GM23338 (cell line): Measurements from ENCODE around the gene POMP. TPM values are rescaled to one million over a fixed set of nuclear protein-coding genes. Genes with fewer than 3 reads are reported as not detected.

Experiments
- ATAC-seq: fragments of 200-7000 bp; cut with Tn5 transposase; 3 replicates; pipeline ENCODE4 v1.9.1; 2020
- DNase-seq: peaks from one replicate; pipeline ENCODE4 v3.0.0-alpha.2; 2015; ENCODE audit warnings: low spot score
- H2AFZ ChIP-seq: fragments of 200-600 bp; sonication (generic); 2 replicates; pipeline ENCODE4 v1.8.0; 2016; ENCODE audit warnings: antibody characterized with exemption, mild to moderate bottlenecking, moderate library complexity
- H3F3A ChIP-seq: fragments of 200-600 bp; sonication (generic); replicated peaks from 2 replicates; pipeline ENCODE4 v1.8.0; 2017; ENCODE audit warnings: antibody characterized with exemption, mixed run types, low read depth
- H3K27ac ChIP-seq: fragments of 200-600 bp; sonication (generic); 2 replicates; pipeline ENCODE4 v1.6.1; 2016; ENCODE audit warnings: low read depth
- H3K27me3 ChIP-seq: fragments of 200-600 bp; sonication (generic); 2 replicates; pipeline ENCODE4 v1.8.0; 2016; ENCODE audit warnings: mild to moderate bottlenecking, mixed run types, moderate library complexity; ENCODE audit not compliant: insufficient read depth
- H3K36me3 ChIP-seq: fragments of 200-600 bp; sonication (generic); 2 replicates; pipeline ENCODE4 v1.8.0; 2016; ENCODE audit warnings: mild to moderate bottlenecking; ENCODE audit not compliant: insufficient read depth
- H3K4me1 ChIP-seq: fragments of 200-600 bp; sonication (generic); 2 replicates; pipeline ENCODE4 v1.8.0; 2016; ENCODE audit warnings: mild to moderate bottlenecking, moderate library complexity; ENCODE audit not compliant: insufficient read depth
- H3K4me2 ChIP-seq: fragments of 200-600 bp; sonication (generic); 2 replicates; pipeline ENCODE4 v1.7.1; 2017; ENCODE audit warnings: mixed run types
- H3K4me3 ChIP-seq: fragments of 200-600 bp; sonication (generic); 2 replicates; pipeline ENCODE4 v1.6.1; 2016; ENCODE audit warnings: mixed run types
- H3K79me2 ChIP-seq: fragments of 200-600 bp; sonication (generic); replicated peaks from 2 replicates; pipeline ENCODE4 v1.8.0; 2017; ENCODE audit warnings: mild to moderate bottlenecking; ENCODE audit not compliant: insufficient read depth
- H3K9me2 ChIP-seq: fragments of 200-600 bp; sonication (generic); 2 replicates; pipeline ENCODE4 v1.8.0; 2017; ENCODE audit not compliant: insufficient read depth
- H4K20me1 ChIP-seq: fragments of 200-600 bp; sonication (generic); replicated peaks from 2 replicates; pipeline ENCODE4 v1.8.0; 2017; ENCODE audit warnings: mild to moderate bottlenecking; ENCODE audit not compliant: insufficient read depth
- H3K27ac Mint-ChIP-seq: 2 replicates; pipeline ENCODE4 v1.8.0; 2020; ENCODE audit warnings: inconsistent platforms, mild to moderate bottlenecking, moderate library complexity, mixed read lengths
- H3K27me3 Mint-ChIP-seq: 3 replicates; pipeline ENCODE4 v1.8.0; 2022; ENCODE audit warnings: low read depth, mild to moderate bottlenecking, moderate library complexity, mixed read lengths, inconsistent platforms; ENCODE audit not compliant: insufficient read depth, poor library complexity
- H3K36me3 Mint-ChIP-seq: 3 replicates; pipeline ENCODE4 v1.8.0; 2021; ENCODE audit warnings: low read depth, mild to moderate bottlenecking, inconsistent platforms, moderate library complexity, mixed read lengths
- H3K4me1 Mint-ChIP-seq: 3 replicates; pipeline ENCODE4 v1.8.0; 2020; ENCODE audit warnings: mild to moderate bottlenecking, inconsistent platforms, mixed read lengths
- H3K4me3 Mint-ChIP-seq: 3 replicates; pipeline ENCODE4 v1.8.0; 2021; ENCODE audit warnings: moderate library complexity, mild to moderate bottlenecking, inconsistent platforms, mixed read lengths
- H3K9me3 Mint-ChIP-seq: 3 replicates; pipeline ENCODE4 v1.8.0; 2020; ENCODE audit warnings: moderate library complexity, mild to moderate bottlenecking, inconsistent platforms, mixed read lengths
- CREB1 ChIP-seq: fragments of 250-450 bp; sonication (Bioruptor Pico); IDR thresholded peaks from 2 replicates; pipeline ENCODE4 v1.5.0; 2020; ENCODE audit warnings: low read depth, mild to moderate bottlenecking, moderate library complexity
- CTCF ChIP-seq, 2 experiments: fragments of 200-600 bp in 1 of 2; sonication (generic) in 1 of 2; conservative IDR thresholded peaks; 2 replicates each; pipeline versions ENCODE4 v1.5.1 to v1.6.1; 2016 to 2017; ENCODE audit warnings: antibody characterized with exemption in 2 of 2, low read depth in 2 of 2, mild to moderate bottlenecking in 2 of 2, moderate library complexity in 1 of 2
- ETS1 ChIP-seq: IDR thresholded peaks from 2 replicates; pipeline ENCODE4 v1.6.1; 2016; ENCODE audit warnings: antibody characterized with exemption
- JUNB ChIP-seq: IDR thresholded peaks from one replicate; pipeline ENCODE4 v1.6.1; 2016; ENCODE audit warnings: antibody characterized with exemption; ENCODE audit not compliant: unreplicated experiment
- NANOG ChIP-seq: IDR thresholded peaks from 2 replicates; pipeline ENCODE4 v1.6.1; 2016; ENCODE audit warnings: antibody characterized with exemption, borderline replicate concordance
- POLR2AphosphoS5 ChIP-seq: IDR thresholded peaks from 2 replicates; pipeline ENCODE4 v1.6.1; 2016; ENCODE audit warnings: antibody characterized with exemption, low read depth
- ZNF114 ChIP-seq: fragments of 250-450 bp; sonication (Bioruptor Pico); IDR thresholded peaks from 2 replicates; pipeline ENCODE4 v1.5.0; 2020; ENCODE audit warnings: mild to moderate bottlenecking, moderate library complexity
- ZNF331 ChIP-seq: fragments of 250-450 bp; sonication (Bioruptor Pico); IDR thresholded peaks from 2 replicates; pipeline ENCODE4 v1.5.0; 2020; ENCODE audit warnings: low read depth, mild to moderate bottlenecking, moderate library complexity
- ZNF462 ChIP-seq: fragments of 250-450 bp; sonication (Bioruptor Pico); IDR thresholded peaks from 2 replicates; pipeline ENCODE4 v1.5.0; 2020; ENCODE audit warnings: mild to moderate bottlenecking, moderate library complexity
- polyA plus RNA-seq: library from polyadenylated mRNA; unstranded; fragments of >200 nt; fragmentation: Nextera tagmentation; extraction: Ambion mirVana; gene quantifications from 2 replicates; pipeline ENCODE4 v1.2.1, GENCODE V29; 2016
- total RNA-seq: library from RNA; depleted of rRNA; stranded (reverse); fragments of >200 nt; shearing (Covaris generic); gene quantifications from 2 replicates; pipeline ENCODE4 v1.2.3, GENCODE V29; 2014

POMP gene
- total and polyA plus RNA-seq, 2 experiments from 2014 or later = 95.9 to 446 TPM

- H3K4me3 ChIP-seq = no peak overlapping the region
- 0 out of 3 replicates have a peak, but pooled peaks cover 4% of the 10 kb centered on the region for H3K4me1 Mint-ChIP-seq
- ATAC-seq (no peak), DNase-seq (no peak)
- H3K27me3 Mint-ChIP-seq = no peaks in the 10 kb centered on the region
- no peaks in the 10 kb centered on the region for H3K79me2 ChIP-seq
- H3K27ac Mint-ChIP-seq = no peak overlapping the region
- no peaks in the 10 kb centered on the region for H3K9me3 Mint-ChIP-seq
- H3K27me3 ChIP-seq = no peaks in the 10 kb centered on the region
- no peaks in the 10 kb centered on the region for H4K20me1 ChIP-seq
- no peaks in the 10 kb centered on the region for H3K36me3 ChIP-seq
- H2AFZ ChIP-seq = no peak overlapping the region
- no peak overlapping the region for H3K27ac ChIP-seq
- no peak overlapping the region for H3K4me2 ChIP-seq
- no peaks in the 10 kb centered on the region for H3K36me3 Mint-ChIP-seq
- H3K4me3 Mint-ChIP-seq = no peak overlapping the region
- TF ChIP-seq ETS1 = no peak
- TF ChIP-seq POLR2AphosphoS5 = no peak
- no peak for TF ChIP-seq CTCF (conservative IDR thresholded peaks at IDR 0.05; ENCODE audit: low read depth in 2 of 2)
- no peak for TF ChIP-seq ZNF331 (CRISPR knock-in tag)
- TF ChIP-seq ZNF462 (CRISPR knock-in tag) = no peak
- no peak for TF ChIP-seq JUNB
- no peak for TF ChIP-seq CREB1 (CRISPR knock-in tag)
- no peak for TF ChIP-seq NANOG
- no peak for TF ChIP-seq ZNF114 (CRISPR knock-in tag)
- no peaks in the 10 kb centered on the region for H3K4me1 ChIP-seq
- H3K9me2 ChIP-seq = no peaks in the 10 kb centered on the region
- H3F3A ChIP-seq = no peaks in the 10 kb centered on the region
Observed at GRCh38 chr13:28705461-28706083, 46.6 kb downstream of the POMP start.
